Fibroblast of skin of right biceps (primary cell): ENCODE results near the gene ARL4C.

Experiments
- DNase-seq: peaks from one replicate; pipeline ENCODE4 v3.0.0-alpha.2; 2013

Gene ARL4C

GRCh38 chr2:234496835-234497593 lies at the start of gene ARL4C:
TSS of gene ARL4C (minus strand) at chr2:234497081. CDS start at chr2:234496586, 495 bp downstream.
- DNase-seq, result peak; percentile 81

DNA sequence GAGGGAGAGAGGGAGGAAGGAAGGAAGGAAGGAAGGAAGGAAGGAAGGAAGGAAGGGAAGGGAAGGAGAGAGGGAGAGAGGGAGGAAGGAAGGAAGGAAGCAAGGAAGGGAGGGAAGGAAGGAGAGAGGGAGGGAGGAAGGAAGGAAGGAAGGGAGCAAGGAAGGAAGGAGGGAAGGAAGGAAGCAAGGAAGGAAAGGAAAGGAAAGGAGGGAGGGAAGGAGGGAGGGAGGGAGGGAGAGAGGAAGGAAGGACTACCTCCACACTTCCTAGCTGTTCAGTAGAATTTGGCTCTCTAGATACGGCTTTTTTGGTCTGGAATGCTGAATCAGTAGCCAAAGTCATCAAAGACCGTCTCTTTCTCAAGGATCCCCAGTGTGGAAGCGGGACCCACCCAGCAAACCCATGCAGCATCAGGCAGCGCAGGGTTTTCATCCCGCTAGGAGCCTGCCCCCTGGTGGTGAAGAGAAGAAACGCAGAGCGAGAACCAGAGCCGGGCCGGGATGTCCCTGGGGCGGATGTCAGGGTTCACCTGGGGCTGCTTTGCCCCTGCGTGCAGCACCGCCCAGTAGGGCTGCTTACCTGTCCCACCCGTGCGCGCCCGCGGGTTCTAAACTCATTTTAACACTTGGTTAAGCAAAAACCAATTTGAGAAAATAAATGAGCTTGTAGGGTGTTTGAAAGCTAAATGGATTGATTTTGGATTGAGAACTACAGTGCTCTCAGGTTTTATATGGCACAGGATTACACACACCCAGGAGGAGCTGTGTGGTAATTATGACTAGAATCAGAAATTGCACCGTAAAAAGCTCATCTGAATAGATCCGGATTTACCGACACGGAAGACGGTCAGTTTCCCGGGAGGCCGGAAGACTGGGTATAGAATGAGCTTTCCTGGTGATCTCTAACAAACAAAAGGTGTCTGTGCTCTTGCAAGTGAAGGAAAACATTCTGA lies 48.1 kb upstream of the ARL4C start:
- DNase-seq, result peak; percentile 75

DNA sequence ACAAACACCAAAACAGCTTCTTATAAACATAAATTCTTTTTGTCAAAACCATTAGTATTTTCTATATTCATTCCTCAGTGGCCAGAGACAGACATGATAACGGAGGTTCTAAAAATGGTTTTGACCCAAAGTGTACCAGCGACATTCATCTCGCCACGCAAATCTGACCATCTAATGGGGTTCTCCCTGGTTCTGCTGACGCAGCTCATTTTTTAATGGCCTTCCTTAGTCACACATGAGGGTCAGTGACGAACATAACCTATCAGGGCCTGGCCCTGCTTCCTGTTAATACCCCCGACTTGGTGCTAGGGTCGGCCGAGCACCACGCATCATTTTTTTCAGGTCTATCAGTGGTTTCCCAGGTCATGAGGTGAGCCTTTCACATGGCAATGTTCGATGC lies 45.9 kb upstream of the ARL4C start:
- DNase-seq, result no peak

DNA sequence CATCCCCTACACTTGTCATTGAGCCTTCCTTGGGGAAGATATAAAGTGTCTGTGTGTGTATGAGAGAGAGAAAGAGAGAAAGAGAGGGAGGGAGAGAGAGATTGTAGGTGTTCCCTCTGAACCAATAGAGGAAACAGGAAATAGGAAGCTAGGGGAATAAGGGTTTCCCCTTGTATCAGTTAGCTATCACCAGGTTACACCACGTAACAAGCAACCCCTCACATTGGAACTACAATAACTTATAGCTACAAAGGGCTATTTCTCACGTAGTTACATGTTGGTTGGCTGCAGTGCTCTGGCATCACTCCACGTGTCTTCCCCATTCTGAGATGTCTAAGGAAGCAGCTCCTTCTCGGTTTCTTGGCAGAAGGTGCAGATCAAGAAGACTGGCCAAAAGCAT lies 41.0 kb upstream of the ARL4C start:
- no peak for DNase-seq

GRCh38 chr2:234536178-234536965 lies 39.5 kb upstream of the ARL4C start:
- no peak for DNase-seq

- no peak for DNase-seq
These were observed 38.6 kb upstream of the ARL4C start for GRCh38 chr2:234535464-234535863.

DNA sequence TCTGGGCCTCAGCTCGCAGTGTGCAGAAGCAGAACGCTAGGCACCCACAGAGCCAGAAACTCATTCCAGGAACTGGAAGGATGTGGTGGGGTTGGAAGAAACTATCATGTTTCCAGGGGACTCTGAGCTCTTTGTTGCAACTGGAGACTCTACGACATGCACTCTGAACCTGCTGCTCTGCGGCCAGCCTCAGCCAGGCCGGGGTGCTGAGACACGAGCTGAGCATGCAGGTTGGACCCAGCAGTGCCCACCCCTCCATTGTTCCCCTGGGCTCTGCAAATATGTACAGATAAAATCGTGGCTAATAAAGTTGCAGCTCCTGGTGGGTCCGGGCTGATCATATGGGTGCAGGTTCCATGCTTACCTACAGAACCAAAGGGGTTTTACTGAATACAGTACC lies 37.6 kb upstream of the ARL4C start:
- DNase-seq, result no peak

DNA sequence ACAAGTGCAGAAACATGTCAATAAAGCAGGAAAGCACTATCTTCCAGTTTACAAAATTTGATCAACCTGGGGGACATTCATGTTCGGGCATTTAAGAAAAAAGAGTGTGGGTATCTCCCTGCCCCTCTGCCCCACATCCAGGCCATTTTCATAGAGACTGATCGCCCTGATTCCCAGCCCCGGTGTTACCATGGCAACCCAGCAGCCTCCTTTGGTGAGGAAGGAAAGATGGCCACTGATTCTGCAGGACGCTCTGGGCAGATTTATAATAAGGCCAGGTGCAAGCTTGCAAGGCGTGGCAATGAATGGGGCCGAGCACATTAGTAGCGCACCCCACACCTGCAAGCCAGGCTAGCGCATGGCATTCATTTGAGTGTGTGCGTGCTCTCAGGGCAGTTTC lies 36.7 kb upstream of the ARL4C start:
- DNase-seq, result no peak

DNA sequence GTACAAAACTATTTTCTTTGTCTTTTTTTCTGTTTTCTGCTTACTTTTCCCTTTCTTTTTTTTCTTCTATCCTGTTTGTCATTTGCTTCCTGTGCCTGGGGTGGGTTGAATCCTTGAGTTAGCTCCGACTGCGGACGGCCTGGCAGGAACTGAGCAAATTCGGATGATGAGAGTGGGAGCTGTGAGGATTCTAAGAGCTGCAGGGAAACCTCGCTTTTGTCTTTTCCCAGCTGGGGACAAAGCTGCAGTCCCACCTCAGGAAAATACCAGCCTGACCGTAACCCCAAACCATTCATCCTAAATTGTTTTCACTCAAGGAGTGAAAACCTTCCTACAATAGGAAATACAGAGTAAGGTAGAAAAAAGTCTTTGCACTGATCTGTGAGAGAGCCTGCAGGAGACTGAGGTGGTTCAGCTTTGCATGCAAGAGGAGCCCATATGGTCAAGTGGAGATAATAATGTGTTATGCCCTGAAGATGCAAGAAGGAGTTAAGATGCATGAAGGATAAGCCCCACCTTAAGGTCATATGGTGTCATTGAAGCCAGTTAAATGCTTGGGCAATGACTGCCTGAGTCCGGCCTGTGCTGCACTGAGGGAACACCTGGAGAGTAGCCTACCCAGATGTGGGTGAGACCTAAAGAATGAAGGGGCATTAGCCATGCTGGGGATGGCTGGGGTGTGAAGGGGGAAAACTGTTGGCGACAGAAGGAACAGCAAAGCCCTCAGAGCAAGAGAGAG lies 31.7 kb upstream of the ARL4C start:
- no peak for DNase-seq

GRCh38 chr2:234526711-234527110 lies 29.8 kb upstream of the ARL4C start:
- DNase-seq, result no peak

DNA sequence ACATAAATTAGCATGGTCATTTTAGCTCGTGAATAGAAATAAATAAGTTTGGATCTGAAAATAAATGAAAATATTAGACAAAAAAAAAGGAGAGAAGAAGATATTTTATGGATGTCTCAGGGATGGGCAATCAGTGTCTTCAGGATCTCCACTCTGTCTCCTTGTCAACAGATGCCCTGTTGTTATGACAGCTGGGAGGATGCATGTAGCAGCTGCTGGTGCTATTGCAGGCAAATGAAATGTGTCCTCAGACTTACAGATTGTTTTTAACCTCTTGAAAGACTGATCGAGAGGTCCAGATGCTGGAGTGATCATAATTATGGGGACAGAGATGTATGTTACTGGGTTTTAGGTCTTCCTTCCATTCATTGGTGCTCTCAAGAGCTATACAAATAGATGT lies 24.7 kb upstream of the ARL4C start:
- no peak for DNase-seq

- no peak for DNase-seq
These were observed 22.2 kb upstream of the ARL4C start for GRCh38 chr2:234518986-234519642.

- no peak for DNase-seq
These were observed 21.1 kb upstream of the ARL4C start for GRCh38 chr2:234517971-234518370.

- DNase-seq, result no peak
These were observed 18.2 kb upstream of the ARL4C start for GRCh38 chr2:234514873-234515638.

- no peak for DNase-seq
These were observed 17.2 kb upstream of the ARL4C start for GRCh38 chr2:234514099-234514498.

DNA sequence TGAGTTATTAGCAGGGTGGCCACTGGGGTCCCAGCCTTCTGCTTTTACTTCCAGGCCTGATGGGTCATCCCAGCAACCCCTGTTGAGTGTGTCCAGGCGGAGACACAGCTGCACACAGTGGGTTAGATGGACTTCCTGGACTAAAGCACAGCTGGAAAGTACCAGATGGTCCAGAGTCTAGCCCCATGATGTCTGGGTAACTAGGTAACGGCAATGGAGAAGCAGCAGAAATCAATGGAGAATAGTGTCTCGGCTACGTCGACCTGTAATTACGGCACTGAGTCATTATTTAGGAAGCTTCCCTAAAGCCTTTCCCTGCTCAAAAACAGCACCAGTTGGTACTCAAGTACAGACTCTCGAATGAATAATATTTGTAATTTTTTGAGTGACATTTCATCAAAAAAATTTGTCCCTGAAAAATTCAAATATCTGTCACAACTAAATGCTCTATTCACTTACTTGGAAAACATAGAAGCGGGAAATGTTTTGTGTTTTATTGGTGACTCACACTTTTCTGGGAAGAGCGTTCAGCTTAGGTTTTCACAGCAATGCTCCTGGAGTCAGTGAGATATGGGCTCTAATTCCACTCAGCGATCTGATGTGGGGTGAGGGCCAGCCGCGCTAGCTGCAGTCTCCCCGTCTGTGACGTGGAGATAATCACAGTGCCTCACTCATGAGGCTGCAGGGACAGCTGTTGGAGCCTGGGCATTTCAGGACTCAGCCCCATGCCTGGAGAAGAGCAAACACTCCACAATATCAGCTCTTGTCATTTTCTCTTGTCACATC lies 16.2 kb upstream of the ARL4C start:
- peak; percentile 44 for DNase-seq

DNA sequence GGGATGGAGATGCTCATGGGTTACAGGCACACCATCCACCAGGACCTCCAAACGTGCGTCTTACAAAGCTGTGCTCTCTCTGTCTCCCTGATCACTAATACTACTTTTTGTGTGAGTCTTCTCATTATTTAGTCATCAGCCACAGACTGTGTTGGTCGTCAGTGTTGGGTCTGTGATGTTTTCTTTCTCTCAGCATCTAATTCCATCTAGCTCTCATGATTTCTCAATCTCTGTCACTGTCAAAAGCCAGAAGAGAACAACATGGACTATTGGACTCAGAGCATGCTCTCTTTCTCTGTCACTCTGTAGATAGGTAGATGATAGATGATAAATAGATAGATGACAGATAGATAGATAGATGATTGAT lies 6.0 kb upstream of the ARL4C start:
- DNase-seq, result peak; percentile 82

DNA sequence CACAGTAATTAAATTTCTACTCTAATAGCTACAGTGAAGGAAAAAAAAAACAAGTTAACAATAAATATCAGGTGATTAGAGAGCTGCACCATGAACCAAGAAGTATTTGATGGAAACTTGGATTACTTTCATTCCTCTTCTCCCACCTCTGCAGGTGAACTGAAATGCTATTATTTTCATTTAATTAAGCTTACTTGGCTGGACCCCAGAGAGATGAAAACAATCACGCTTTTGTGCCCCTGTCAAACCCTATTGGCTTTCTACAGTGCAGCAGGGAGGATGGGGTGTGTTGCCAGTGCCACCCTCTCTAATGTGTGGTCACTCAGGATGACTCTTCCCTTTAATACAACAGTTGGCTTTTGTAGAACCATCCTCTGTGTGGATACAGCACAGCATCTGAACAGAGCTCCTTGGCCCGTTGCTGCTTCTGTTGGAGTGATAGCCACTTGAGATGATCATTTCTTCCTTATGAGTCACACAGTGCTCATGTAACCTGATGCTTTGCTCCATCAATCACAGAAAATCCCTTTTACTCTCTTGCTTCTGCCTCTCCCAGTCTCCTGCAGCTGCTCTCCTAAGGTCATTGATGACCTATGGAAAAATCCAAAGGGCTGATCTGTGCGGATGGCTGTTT lies 5.5 kb upstream of the ARL4C start:
- peak; percentile 88 for DNase-seq

GRCh38 chr2:234500394-234501006 lies 3.6 kb upstream of the ARL4C start:
- peak; percentile 69 for DNase-seq
